Peyer's patch (tissue), 4 donors: ENCODE results near the gene ALB. TPM values are rescaled to one million over a fixed set of nuclear protein-coding genes. Genes with fewer than 3 reads are reported as not detected.

Source experiments
- DNase-seq, 3 donors: peaks; one replicate each; pipeline ENCODE4 v3.0.0-alpha.2; 2017 to 2019
- H3K27ac ChIP-seq, 4 donors: fragments of 200-600 bp; sonication (generic); one replicate each; pipeline ENCODE4 v1.5.1; 2016 to 2019
- H3K27me3 ChIP-seq, 2 donors: fragments of 200-600 bp; sonication (generic); one replicate each; pipeline ENCODE4 v1.5.1; 2019
- H3K36me3 ChIP-seq, 3 donors: fragments of 200-600 bp; sonication (generic); one replicate each; pipeline ENCODE4 v1.5.1; 2016 to 2019
- H3K4me1 ChIP-seq, 4 donors: fragments of 200-600 bp; sonication (generic); one replicate each; pipeline ENCODE4 v1.5.1; 2016 to 2019
- H3K4me3 ChIP-seq, 4 donors: fragments of 200-600 bp; sonication (generic); 1 replicate in 3 of 4; 2 replicates in 1 of 4; pipeline ENCODE4 v1.5.1; 2016 to 2019; ENCODE audit warnings: mild to moderate bottlenecking in 1 of 4
- H3K9me3 ChIP-seq, 4 donors: fragments of 200-600 bp; sonication (generic); one replicate each; pipeline ENCODE4 v1.5.1; 2016 to 2019; ENCODE audit warnings: mild to moderate bottlenecking in 1 of 4
- POLR2A ChIP-seq, 2 donors: fragments of 450-650 bp; IDR thresholded peaks; one replicate each; pipeline ENCODE4 v1.5.1; 2017; ENCODE audit warnings: antibody characterized with exemption in 2 of 2, mild to moderate bottlenecking in 2 of 2, moderate library complexity in 2 of 2
- total RNA-seq, 4 donors: library from RNA; depleted of rRNA; stranded (reverse); fragments of >200 nt; gene quantifications; one replicate each; pipeline ENCODE4 v1.1.0, GENCODE V29; 2016
- TF ChIP-seq, protein P1 (sequence below), 6 experiments: fragments of 450-650 bp in 4 of 6; fragments of 200-600 bp in 2 of 6; sonication (generic) in 1 of 6; IDR thresholded peaks; one replicate each; pipeline ENCODE4 v1.5.1; 2017 to 2019; ENCODE audit warnings: antibody characterized with exemption in 6 of 6, mild to moderate bottlenecking in 3 of 6, moderate library complexity in 1 of 6

Gene ALB
- total RNA-seq, 4 donors from 2014 or later, result 0.66 to 2.5 TPM; not detected in 2

DNA sequence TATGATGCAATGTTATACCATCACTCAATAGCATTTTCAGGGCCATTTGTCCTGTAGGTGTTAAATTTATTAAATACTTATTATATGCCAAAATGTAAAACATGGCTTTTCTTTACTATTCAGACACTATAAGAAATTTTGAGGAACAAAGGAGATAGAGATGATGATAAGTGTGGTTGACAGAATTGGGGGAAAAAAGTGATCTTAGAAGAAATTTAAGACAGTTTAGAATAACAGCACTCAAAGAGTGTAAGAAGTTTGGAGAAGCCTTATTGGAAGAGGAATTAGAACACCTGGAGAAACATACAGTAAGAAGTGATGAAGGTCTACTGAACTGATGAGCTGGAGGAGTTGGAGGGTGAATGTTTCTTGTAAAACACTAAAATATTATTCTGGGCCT lies 19.1 kb downstream of the ALB start:
- TF ChIP-seq POLR2A (IDR thresholded peaks at IDR 0.05), result no peak
- TF ChIP-seq, protein P1, sequence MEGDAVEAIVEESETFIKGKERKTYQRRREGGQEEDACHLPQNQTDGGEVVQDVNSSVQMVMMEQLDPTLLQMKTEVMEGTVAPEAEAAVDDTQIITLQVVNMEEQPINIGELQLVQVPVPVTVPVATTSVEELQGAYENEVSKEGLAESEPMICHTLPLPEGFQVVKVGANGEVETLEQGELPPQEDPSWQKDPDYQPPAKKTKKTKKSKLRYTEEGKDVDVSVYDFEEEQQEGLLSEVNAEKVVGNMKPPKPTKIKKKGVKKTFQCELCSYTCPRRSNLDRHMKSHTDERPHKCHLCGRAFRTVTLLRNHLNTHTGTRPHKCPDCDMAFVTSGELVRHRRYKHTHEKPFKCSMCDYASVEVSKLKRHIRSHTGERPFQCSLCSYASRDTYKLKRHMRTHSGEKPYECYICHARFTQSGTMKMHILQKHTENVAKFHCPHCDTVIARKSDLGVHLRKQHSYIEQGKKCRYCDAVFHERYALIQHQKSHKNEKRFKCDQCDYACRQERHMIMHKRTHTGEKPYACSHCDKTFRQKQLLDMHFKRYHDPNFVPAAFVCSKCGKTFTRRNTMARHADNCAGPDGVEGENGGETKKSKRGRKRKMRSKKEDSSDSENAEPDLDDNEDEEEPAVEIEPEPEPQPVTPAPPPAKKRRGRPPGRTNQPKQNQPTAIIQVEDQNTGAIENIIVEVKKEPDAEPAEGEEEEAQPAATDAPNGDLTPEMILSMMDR (IDR thresholded peaks at IDR 0.05), result no peak
- H3K9me3 ChIP-seq, result no peaks in the 10 kb centered on the region
- H3K27ac ChIP-seq, result no peak overlapping the region
- no peaks in the 10 kb centered on the region for H3K4me1 ChIP-seq
- no peak for DNase-seq
- H3K4me3 ChIP-seq, result no peak overlapping the region
- no peaks in the 10 kb centered on the region for H3K27me3 ChIP-seq
- H3K36me3 ChIP-seq, result no peaks in the 10 kb centered on the region

DNA sequence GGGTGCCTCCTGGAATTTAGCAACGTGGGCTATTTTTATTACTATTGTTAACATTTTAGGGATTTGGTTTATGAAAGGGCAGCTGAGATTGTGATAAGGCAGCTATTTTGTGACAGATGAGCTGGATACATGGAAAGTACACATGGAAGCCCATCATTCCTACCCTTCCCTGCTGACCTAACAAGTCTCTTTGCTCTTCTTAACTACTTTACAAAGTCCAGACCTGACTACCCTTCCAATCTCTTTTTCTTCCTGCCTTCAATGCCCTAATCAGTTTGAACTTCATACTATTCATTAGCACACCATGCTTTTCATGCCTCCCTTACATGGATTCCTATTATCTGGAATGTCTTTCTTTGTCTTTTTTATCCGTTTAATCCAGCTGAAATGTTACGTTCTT lies 22.6 kb downstream of the ALB start:
- Histone ChIP-seq H3K9me3 (no peaks in the 10 kb centered on the region), H3K36me3 (no peaks in the 10 kb centered on the region), H3K27me3 (no peaks in the 10 kb centered on the region), H3K27ac (no peak overlapping the region), H3K4me1 (no peaks in the 10 kb centered on the region), H3K4me3 (no peak overlapping the region)
- TF ChIP-seq, protein P1 (IDR thresholded peaks at IDR 0.05), result no peak
- no peak for TF ChIP-seq POLR2A (IDR thresholded peaks at IDR 0.05)
- no peak for DNase-seq

DNA sequence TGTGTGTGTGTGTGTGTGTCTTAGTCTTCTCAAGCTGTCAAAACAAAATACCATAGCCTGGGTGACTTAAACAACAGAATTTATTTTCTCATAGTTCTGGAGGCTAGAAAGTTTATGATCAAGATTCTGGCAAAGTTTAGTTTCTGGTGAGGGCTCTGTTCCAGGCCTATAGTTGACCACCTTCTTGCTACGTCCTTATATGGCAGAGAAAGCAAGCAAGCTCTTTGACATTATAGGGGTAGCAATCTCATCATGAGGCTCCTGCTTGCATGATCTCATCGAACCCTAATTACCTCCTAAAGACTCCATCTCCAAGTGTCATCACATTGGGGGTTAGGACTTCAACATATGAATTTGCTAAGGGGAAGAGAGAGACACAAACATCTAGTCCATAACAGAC lies 25.0 kb downstream of the ALB start:
- no peak for TF ChIP-seq POLR2A (IDR thresholded peaks at IDR 0.05)
- TF ChIP-seq, protein P1 (IDR thresholded peaks at IDR 0.05), result no peak
- no peak for DNase-seq
- Histone ChIP-seq H3K36me3 (no peaks in the 10 kb centered on the region), H3K4me1 (peaks cover 0 to 5% (median 0%) of the 10 kb centered on the region in 4 donors), H3K4me3 (no peak overlapping the region), H3K27me3 (no peaks in the 10 kb centered on the region), H3K9me3 (no peaks in the 10 kb centered on the region), H3K27ac (no peak overlapping the region)

DNA sequence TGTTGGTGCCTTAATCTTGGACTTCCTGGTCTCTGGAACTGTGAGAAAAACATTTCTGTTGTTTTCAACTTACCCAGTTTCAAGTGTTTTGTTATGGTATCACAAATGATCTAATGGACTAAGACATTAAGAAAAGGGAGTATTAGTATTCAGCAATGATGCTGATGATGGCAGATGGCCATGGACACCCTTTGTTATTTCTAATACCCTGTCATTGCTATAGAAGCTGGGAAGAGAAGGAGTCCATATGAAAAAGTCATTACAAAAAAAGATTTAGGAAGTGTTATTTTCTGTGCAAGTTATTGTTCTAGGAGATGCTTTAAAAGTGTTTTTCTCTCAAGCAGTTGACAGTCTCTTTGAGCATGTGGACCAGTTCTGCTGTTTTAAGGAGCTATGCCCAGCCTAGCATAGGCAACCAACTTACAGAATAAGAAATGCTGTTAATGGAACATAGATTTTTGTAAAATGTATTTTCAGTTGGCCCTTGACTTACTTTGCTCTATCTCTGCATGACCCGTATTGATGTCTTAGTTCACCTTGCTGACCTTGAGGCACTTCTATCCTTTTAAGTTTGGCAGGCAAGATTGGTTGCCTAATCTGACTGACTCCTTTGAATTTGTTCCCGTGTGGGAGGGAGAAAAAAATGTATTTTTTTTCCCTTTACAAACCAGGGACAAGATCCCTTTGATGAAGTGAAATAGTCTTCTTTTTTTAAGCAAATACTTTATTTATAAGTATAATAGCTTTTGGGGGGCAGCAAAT lies 25.9 kb downstream of the ALB start:
- Histone ChIP-seq H3K36me3 (no peaks in the 10 kb centered on the region), H3K9me3 (no peaks in the 10 kb centered on the region), H3K27ac (no peak overlapping the region), H3K4me1 (peaks cover 0 to 5% (median 0%) of the 10 kb centered on the region in 4 donors), H3K4me3 (no peak overlapping the region), H3K27me3 (no peaks in the 10 kb centered on the region)
- TF ChIP-seq, protein P1 (IDR thresholded peaks at IDR 0.05), result no peak
- no peak for TF ChIP-seq POLR2A (IDR thresholded peaks at IDR 0.05)
- DNase-seq, result no peak

DNA sequence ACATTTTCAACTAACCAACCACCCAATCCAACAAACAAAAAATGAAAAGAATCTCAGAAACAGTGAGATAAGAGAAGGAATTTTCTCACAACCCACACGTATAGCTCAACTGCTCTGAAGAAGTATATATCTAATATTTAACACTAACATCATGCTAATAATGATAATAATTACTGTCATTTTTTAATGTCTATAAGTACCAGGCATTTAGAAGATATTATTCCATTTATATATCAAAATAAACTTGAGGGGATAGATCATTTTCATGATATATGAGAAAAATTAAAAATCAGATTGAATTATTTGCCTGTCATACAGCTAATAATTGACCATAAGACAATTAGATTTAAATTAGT lies 27.7 kb downstream of the ALB start:
- Histone ChIP-seq H3K4me1 (peaks cover 0 to 5% (median 0%) of the 10 kb centered on the region in 4 donors), H3K4me3 (no peak overlapping the region), H3K9me3 (no peaks in the 10 kb centered on the region), H3K27ac (no peak overlapping the region), H3K36me3 (no peaks in the 10 kb centered on the region), H3K27me3 (no peaks in the 10 kb centered on the region)
- no peak for DNase-seq
- TF ChIP-seq, protein P1 (IDR thresholded peaks at IDR 0.05), result no peak
- no peak for TF ChIP-seq POLR2A (IDR thresholded peaks at IDR 0.05)
